Ureter (tissue), 1 donor: Measurements from ENCODE around the gene PGM5. TPM values are rescaled to one million over a fixed set of nuclear protein-coding genes. Genes with fewer than 3 reads are reported as not detected.
"Not testable (repeated sequence)": the region's sequence is repeated elsewhere in the genome, so short reads cannot be mapped to it uniquely, and the experiment has no call there.

ENCODE experiments used
- DNase-seq: peaks from one replicate; pipeline ENCODE4 v3.0.0-alpha.2; 2020; ENCODE audit warnings: low spot score
- total RNA-seq: library from RNA; stranded (reverse); gene quantifications from one replicate; pipeline ENCODE4 v1.2.4, GENCODE V29; 2023
- donor health status: DM: yes; HTN: yes; CAD: no.

Gene PGM5
- 173 TPM for total RNA-seq

- peak; percentile 58 for DNase-seq
Measured at GRCh38 chr9:68356380-68357118, at the start of gene PGM5. Gene PGM5 (plus strand): TSS chr9:68356611. CDS start chr9:68357128, 517 bp downstream.

GRCh38 chr9:68307127-68307526 is 49.3 kb upstream of the PGM5 start:
- not testable (repeated sequence) for DNase-seq

- DNase-seq = not testable (repeated sequence)
Measured at GRCh38 chr9:68307654-68308053, 48.8 kb upstream of the PGM5 start.

DNA sequence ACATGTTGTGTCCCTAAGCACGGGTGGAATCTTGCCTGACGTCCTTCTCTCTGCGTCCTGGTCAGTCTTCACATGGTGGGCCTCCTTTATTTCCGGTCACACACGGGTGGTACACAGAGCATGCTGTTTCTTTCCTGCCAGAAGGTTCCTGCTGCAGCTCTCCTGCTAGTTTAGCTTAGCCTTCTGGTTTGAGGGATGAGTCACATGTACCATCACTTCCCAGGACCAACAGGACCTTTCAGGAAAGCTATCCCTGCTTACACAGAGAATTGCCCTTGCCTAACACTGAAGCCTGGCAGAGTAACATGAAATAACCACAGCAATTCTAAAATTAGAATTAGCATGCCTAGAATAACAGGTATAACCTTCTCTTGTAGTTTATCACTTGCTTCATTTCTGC is 45.2 kb upstream of the PGM5 start:
- DNase-seq = not testable (repeated sequence)

DNA sequence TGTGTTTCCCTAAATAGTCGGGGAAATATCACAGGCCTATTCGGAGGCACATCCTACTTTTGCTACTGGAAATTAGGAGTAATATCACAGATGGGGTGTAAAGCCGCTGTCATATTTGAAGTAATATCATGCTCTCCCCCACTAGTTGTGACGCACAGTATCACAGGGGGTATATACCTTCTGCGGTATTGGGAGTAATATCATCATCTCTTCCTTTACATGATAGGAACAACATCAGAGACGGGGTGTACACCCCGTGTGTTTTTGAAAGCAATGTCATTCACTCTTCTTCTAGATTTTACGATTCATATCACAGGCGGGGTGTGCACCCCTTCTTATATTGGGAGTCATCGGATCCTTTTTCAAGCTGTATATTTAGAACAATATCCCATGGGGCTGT is 38.2 kb upstream of the PGM5 start:
- DNase-seq = not testable (repeated sequence)

GRCh38 chr9:68323749-68324148 is 32.7 kb upstream of the PGM5 start:
- DNase-seq = not testable (repeated sequence)

DNA sequence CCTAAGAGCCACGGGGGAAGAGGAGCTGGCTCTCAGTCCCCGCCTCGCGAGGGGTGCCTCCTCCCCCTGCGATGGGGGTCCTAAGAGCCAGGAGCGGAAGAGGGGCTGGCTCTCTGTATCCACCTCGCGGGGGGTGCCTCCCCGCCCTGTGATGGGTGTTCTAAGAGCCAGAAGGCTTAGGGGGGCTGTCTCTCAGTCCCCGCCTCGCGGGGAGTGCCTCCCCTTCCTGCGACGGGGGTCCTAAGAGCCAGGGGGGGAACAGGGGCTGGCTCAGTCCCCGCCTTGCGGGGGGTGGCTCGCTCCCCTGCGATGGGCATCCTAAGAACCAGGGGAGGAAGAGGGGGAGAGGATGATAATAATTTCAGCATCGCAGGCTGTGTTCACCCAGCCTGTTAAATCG is 31.9 kb upstream of the PGM5 start:
- DNase-seq = not testable (repeated sequence)

DNA sequence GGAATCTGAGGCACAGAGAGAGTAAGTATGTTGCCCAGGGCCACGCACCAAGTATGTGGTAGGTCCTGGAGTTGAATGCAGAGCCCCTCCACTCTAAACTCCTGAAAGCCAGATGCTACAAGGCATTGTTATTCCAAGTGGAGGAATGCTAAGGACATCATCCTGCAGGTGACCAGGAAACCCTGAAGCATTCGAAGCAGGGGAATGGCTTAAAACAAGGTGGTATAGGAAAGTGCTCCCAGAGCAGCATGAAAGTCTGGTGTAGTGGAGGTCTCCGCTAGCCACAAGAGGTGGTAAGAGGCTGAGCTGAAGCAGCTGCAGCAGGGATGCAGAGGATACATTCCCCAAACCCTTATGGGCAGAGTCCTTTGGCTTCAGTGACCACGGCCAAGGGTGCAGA is 27.3 kb upstream of the PGM5 start:
- DNase-seq = not testable (repeated sequence)

DNA sequence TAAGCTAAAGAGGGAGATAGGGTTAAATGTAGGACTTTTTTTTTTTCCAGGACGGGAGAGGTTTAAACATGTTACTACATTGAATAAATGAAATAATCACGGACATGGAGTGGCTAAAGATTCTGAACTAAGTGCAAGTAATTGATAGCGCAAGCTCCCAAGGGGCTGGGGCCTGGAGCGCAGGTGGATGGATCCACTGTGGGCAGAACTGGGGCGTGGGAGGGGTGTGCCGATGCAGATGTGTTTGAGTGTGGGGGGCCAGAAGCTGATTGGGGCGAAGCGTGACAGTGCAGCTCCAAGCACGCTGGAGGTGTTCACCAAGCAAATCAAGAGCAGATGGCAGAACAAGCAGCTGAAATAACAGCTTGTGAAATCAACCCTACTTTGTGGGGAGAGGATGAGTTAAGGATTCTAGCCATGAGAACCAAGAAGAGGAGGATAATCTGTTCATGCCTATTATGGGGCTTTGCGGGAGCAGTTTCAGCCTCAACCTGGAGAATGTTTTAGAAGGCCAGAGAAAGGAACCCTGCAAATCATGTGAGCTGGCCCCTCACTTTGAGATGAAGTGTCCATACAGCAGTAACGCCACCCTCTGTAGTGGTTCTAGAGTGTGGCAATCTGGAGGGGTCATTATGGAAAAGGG is 25.8 kb upstream of the PGM5 start:
- DNase-seq = not testable (repeated sequence)

GRCh38 chr9:68332122-68332521 is 24.3 kb upstream of the PGM5 start:
- DNase-seq = not testable (repeated sequence)

- not testable (repeated sequence) for DNase-seq
Measured at GRCh38 chr9:68335935-68336334, 20.5 kb upstream of the PGM5 start.

GRCh38 chr9:68336639-68337339 is 19.6 kb upstream of the PGM5 start:
- DNase-seq = not testable (repeated sequence)

DNA sequence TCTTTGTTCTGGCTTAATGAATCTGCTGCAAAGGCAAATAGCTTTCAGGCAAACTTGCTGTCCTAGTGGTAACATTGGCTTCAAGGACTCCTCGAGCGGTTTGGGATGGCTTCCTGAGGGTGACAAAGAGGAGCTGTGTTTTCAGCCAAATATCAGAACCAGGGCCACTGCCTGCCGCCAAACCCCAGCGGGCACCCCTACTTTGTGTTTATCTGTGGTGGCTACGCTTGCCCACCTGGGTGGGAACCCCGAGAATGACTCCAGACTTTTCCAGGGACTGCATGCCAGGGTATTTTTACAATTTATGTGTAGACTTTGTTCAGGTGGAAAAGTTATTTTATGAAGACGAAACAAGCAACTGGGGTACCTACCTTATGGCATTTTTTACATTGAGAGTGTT is 18.4 kb upstream of the PGM5 start:
- DNase-seq = not testable (repeated sequence)

DNA sequence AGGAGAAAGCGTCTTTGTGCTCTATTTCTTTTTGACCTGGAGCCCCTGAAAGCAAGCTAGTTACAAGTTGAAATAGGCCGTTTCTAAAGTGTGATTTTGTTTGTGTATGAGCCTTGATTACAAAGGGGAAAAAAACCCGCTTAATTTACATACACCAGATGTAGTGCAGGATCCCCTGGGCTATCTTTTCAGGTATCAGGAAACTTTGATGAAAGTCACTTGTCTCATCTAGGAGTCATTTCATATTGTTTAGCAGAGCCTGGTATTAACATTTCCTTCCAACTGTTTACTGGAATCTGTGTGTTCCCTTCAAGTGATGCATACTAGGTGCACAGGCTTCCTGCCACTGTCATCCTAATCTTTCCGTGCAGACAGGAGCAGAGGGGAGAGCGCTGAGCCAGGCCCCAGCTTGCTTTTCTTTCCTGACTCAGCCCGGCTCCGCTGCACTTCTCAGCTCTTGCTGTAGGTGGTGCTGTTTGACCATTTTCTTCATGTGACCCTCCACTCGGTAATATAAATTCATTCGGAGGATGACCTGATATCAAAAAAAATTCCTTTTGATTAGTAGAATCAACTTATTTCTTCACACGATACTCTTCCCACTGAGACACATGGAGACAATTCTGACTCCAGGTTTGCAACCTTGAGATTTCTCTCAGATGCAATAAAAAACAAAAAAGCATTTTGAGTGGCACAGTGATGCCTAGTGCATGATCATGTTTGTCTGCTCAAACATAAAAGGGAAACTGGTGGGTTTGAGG is 14.0 kb upstream of the PGM5 start:
- not testable (repeated sequence) for DNase-seq

DNA sequence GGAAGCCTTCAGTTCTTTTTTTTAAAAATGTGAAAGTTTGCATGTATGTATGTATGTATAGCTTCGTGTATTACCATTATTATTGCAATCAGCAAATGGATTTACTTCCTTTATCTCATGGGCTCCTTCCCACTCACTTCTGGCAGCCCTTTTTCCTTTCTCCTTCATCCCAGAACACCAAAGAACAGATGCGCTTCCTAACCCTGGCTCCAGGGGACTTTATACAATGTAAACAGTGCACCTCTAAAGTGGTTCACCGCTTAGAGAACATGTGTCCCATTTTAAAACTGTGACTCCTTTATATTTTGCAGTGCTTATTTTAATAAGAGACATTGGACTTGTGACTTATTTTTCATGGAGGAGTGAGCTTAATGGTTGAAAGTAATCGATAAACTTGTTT is 13.2 kb upstream of the PGM5 start:
- DNase-seq = not testable (repeated sequence)

- not testable (repeated sequence) for DNase-seq
Measured at GRCh38 chr9:68343992-68344391, 12.4 kb upstream of the PGM5 start.

- DNase-seq = not testable (repeated sequence)
Measured at GRCh38 chr9:68351689-68352088, 4.7 kb upstream of the PGM5 start.

DNA sequence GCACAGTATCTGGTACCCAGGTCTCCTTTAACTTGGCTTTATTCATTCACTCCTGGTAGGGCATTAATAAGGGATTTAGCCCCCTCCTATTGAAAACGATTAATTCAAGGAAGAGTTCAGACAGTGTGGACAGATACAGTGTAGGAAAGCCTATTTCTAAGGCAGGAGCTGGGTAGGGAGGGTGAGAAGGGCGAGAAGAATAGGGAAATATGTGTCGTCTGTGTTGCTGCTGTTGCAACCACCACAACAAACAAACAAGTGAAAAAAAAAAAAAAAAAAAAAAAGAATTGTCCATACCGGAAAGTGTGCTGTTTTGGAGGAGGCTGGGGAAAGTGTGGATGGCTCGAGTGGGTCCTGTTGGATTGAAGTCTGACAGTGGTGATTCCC is 425 bp upstream of the PGM5 start:
- DNase-seq = not testable (repeated sequence)

DNA sequence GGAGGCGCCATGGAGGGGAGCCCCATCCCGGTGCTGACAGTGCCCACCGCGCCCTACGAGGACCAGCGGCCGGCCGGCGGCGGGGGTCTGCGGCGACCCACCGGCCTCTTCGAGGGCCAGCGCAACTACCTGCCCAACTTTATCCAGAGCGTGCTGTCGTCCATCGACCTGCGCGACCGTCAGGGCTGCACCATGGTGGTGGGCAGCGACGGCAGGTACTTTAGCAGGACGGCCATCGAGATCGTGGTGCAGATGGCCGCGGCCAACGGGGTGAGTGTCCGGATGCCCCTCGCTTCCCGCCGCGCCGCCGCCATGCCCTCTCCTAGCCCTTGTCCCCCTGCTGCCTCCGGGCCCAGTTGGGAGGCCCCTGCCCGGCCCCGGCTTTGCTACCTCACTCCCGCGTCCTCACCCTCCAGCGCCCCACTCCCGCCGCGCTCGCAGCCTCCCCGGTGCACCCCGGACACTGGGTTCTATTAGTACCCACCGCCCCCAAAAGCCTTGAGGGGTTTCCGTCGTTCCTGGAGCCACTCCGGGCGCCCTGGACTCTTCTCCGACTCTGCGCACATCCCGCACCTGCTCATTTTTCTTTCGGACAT is 806 bp downstream of the PGM5 start:
- not testable (repeated sequence) for DNase-seq

DNA sequence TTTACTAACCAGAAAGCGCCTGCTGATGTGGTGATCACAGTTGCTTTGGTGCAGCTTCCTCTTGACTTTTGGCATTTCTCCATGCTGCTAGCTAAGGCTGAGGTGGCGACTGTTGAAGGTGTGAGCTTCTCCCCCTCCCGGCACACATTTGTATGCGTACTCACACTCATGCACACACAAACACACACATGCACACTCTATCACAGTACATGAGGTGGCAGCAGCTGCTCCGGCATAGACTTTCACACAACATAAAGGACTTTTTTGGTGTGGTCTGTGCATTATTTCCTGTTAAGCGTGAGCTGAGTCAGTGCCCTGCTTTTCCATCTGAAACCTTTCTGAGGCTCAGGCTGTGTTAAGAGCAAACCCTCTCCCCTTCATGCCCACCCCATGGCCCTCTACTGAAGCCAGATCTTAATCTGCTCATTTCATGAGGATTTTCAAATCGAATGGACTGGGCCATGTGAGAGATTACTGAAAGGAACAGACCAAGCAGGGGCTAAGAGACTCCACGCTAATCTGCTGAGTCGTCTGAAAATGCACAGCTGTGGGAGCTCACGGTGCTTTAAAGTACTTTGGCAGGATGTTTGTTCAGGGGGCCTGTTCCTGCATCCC is 10.6 kb downstream of the PGM5 start:
- DNase-seq = not testable (repeated sequence)

DNA sequence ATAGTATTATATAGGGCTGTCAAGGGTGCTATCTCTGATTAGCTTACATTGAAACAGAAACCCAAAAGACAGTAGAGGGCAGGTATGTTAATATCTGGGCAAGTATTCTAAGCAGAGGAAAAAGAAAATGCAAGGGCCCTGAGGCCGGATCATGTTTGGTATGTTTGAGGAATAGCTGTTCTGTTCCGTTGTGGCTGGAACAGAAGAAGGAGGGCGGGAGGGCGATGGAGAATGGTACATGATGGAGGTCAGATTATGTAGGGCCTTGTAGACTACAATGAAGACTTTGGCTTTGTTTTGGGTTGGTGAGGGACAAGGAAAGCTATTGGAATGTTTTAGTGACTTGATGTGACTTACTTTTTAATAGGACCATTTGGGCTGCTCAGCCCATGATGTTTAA is 19.4 kb downstream of the PGM5 start:
- DNase-seq = not testable (repeated sequence)
